ENCODE data around the gene ATG3. TPM values are rescaled to one million over a fixed set of nuclear protein-coding genes. Genes with fewer than 3 reads are reported as not detected.

The ATG3 gene
- total RNA-seq, 1 experiment from 2014 or later: 75.1 TPM

- no peaks in the 10 kb centered on the region for H3K27me3 ChIP-seq (ENCODE audit: control insufficient read depth, insufficient read depth, low read length)
- peak overlapping the region; percentile 97 for H3K27ac ChIP-seq (ENCODE audit: low read length)
- TF ChIP-seq TCF7L2 (IDR thresholded peaks at IDR 0.05; ENCODE audit: low read depth, low read length): no peak
- TF ChIP-seq REST (IDR thresholded peaks at IDR 0.05; ENCODE audit: insufficient read depth in 1 of 2, low read depth in 2 of 2, low read length in 1 of 2): no peak
- no peak; the same call in 1 of the 2 replicates for TF ChIP-seq SIN3A (IDR thresholded peaks at IDR 0.05; ENCODE audit: borderline replicate concordance, insufficient read depth, low read depth, low read length)
- TF ChIP-seq CTCF (IDR thresholded peaks at IDR 0.05): no peak
- TF ChIP-seq POLR2AphosphoS5 (IDR thresholded peaks at IDR 0.05; ENCODE audit: low read depth, low read length): no peak
- no peaks in the 10 kb centered on the region for H3K9me3 ChIP-seq (ENCODE audit: control insufficient read depth, insufficient read depth, low read depth, low read length)
- POLR2A ChIA-PET: no interaction called here
- H3K36me3 ChIP-seq (ENCODE audit: control insufficient read depth, insufficient read depth, low read length): peaks cover 7% of the 10 kb centered on the region; the same call in 1 of the 2 replicates
- H3K4me1 ChIP-seq (ENCODE audit: control insufficient read depth, insufficient read depth, low read length): peaks cover 18% of the 10 kb centered on the region; the same call in 1 of the 2 replicates
- BruUV-seq (replicated peaks): TSS peak; percentile 58
- in situ Hi-C loops (cut with HindIII; ENCODE audit: low pct_unique_long_range_greater_than_20kb, low sequenced_read_pairs): no loop called here
- CTCF ChIA-PET: no interaction called here
- H3K4me3 ChIP-seq (ENCODE audit: low read depth in 2 of 2, low read length in 2 of 2): peak overlapping the region; percentile 95 to 99
- intact Hi-C loops (cut with micrococcal nuclease; ENCODE audit: unreplicated experiment): no loop called here
- peak; percentile 62 for ATAC-seq
- DNase-seq (ENCODE audit: low read depth, low spot score): peak; percentile 51
Observed at GRCh38 chr3:112560721-112561483, 860 bp downstream of the ATG3 start.

- Histone ChIP-seq H3K4me3 (ENCODE audit: low read depth in 2 of 2, low read length in 2 of 2) (peak overlapping the region; percentile 95 to 99), H3K27ac (ENCODE audit: low read length) (peak overlapping the region; percentile 97), H3K27me3 (ENCODE audit: control insufficient read depth, insufficient read depth, low read length) (no peaks in the 10 kb centered on the region), H3K4me1 (ENCODE audit: control insufficient read depth, insufficient read depth, low read length) (peaks cover 24% of the 10 kb centered on the region; the same call in 1 of the 2 replicates), H3K9me3 (ENCODE audit: control insufficient read depth, insufficient read depth, low read depth, low read length) (no peaks in the 10 kb centered on the region), H3K36me3 (ENCODE audit: control insufficient read depth, insufficient read depth, low read length) (peaks cover 7% of the 10 kb centered on the region; the same call in 1 of the 2 replicates)
- ChIA-PET CTCF (no interaction called here), POLR2A (no interaction called here)
- no peak for DNase-seq (ENCODE audit: low read depth, low spot score)
- intact Hi-C loops (cut with micrococcal nuclease; ENCODE audit: unreplicated experiment) (no loop called here), in situ Hi-C loops (cut with HindIII; ENCODE audit: low pct_unique_long_range_greater_than_20kb, low sequenced_read_pairs) (no loop called here)
- no peak for TF ChIP-seq TCF7L2 (IDR thresholded peaks at IDR 0.05; ENCODE audit: low read depth, low read length)
- TF ChIP-seq POLR2AphosphoS5 (IDR thresholded peaks at IDR 0.05; ENCODE audit: low read depth, low read length): no peak
- TF ChIP-seq SIN3A (IDR thresholded peaks at IDR 0.05; ENCODE audit: borderline replicate concordance, insufficient read depth, low read depth, low read length): no peak
- TF ChIP-seq REST (IDR thresholded peaks at IDR 0.05; ENCODE audit: insufficient read depth in 1 of 2, low read depth in 2 of 2, low read length in 1 of 2): no peak
- TF ChIP-seq CTCF (IDR thresholded peaks at IDR 0.05): no peak
- no TSS peak for BruUV-seq (replicated peaks)
- ATAC-seq: no peak
Observed at GRCh38 chr3:112560307-112560706, 1.5 kb downstream of the ATG3 start.
